Naive thymus-derived CD4-positive, alpha-beta T cell (primary cell): Measurements from ENCODE around the gene NABP1. TPM values are rescaled to one million over a fixed set of nuclear protein-coding genes. Genes with fewer than 3 reads are reported as not detected.
A peak's percentile ranks its signal among the peaks of the same experiment; 100 is the strongest.

Source experiments
- ATAC-seq: fragments of 150-1000 bp; cut with Tn5 transposase; 2 replicates; pipeline ENCODE4 v1.10.0; 2021; ENCODE audit warnings: mild to moderate bottlenecking, moderate library complexity
- CTCF ChIA-PET: fragments of 350-600 bp; sonication (Branson Sonifier 250); formaldehyde crosslinking; loops from one replicate; lab custom pipeline; 2021; ENCODE audit warnings: antibody characterized with exemption; lab: Charles Lee
- POLR2A ChIA-PET: fragments of 350-600 bp; sonication (Branson Sonifier 250); formaldehyde crosslinking; loops from one replicate; lab custom pipeline; 2021; ENCODE audit warnings: antibody characterized with exemption, inconsistent platforms; lab: Charles Lee
- DNase-seq, 9 donors: peaks; one replicate each; pipeline versions ENCODE4 v3.0.0 to v3.0.0-alpha.2; 2020 to 2022; ENCODE audit warnings: mixed read lengths in 1 of 9
- H3K27ac ChIP-seq: one replicate; pipeline ENCODE4 v1.7.0; 2013; ENCODE audit warnings: mild to moderate bottlenecking, low read depth, low read length, moderate library complexity
- H3K27me3 ChIP-seq, 2 donors: one replicate each; pipeline ENCODE4 v1.7.0; 2013; ENCODE audit warnings: low read length in 2 of 2, mild to moderate bottlenecking in 2 of 2, moderate library complexity in 2 of 2; ENCODE audit not compliant: control insufficient read depth in 2 of 2, insufficient read depth in 2 of 2
- H3K36me3 ChIP-seq, 3 experiments: 1 replicate in 2 of 3; 2 replicates in 1 of 3; pipeline ENCODE4 v1.7.0; 2013; ENCODE audit warnings: low read length in 3 of 3, mild to moderate bottlenecking in 3 of 3, moderate library complexity in 1 of 3; ENCODE audit not compliant: insufficient read depth in 3 of 3, control insufficient read depth in 2 of 3
- H3K4me1 ChIP-seq, 2 donors: one replicate each; pipeline ENCODE4 v1.7.0; 2013; ENCODE audit warnings: low read length in 2 of 2, mild to moderate bottlenecking in 2 of 2, moderate library complexity in 1 of 2; ENCODE audit not compliant: control insufficient read depth in 2 of 2, insufficient read depth in 2 of 2
- H3K4me3 ChIP-seq: 2 replicates; pipeline ENCODE4 v1.7.0; 2013; ENCODE audit warnings: mild to moderate bottlenecking, low read length
- H3K9me3 ChIP-seq, 3 experiments: 1 replicate in 2 of 3; 2 replicates in 1 of 3; pipeline ENCODE4 v1.7.0; 2013; ENCODE audit warnings: low read length in 3 of 3; ENCODE audit not compliant: control insufficient read depth in 2 of 3
- H3K27ac Mint-ChIP-seq, 9 donors: one replicate each; pipeline ENCODE4 v1.8.0; 2020 to 2022; ENCODE audit warnings: mixed read lengths in 9 of 9, mild to moderate bottlenecking in 8 of 9, moderate library complexity in 5 of 9, inconsistent platforms in 2 of 9
- H3K27me3 Mint-ChIP-seq, 5 donors: one replicate each; pipeline ENCODE4 v1.8.0; 2021 to 2022; ENCODE audit warnings: mixed read lengths in 5 of 5, mild to moderate bottlenecking in 1 of 5
- H3K36me3 Mint-ChIP-seq, 5 donors: one replicate each; pipeline ENCODE4 v1.8.0; 2020 to 2022; ENCODE audit warnings: mixed read lengths in 5 of 5, mild to moderate bottlenecking in 3 of 5, inconsistent platforms in 1 of 5
- H3K4me1 Mint-ChIP-seq, 7 donors: one replicate each; pipeline ENCODE4 v1.8.0; 2020 to 2022; ENCODE audit warnings: mixed read lengths in 7 of 7, mild to moderate bottlenecking in 3 of 7, inconsistent platforms in 1 of 7
- H3K4me3 Mint-ChIP-seq, 10 donors: one replicate each; pipeline ENCODE4 v1.8.0; 2020 to 2022; ENCODE audit warnings: mild to moderate bottlenecking in 10 of 10, mixed read lengths in 10 of 10, moderate library complexity in 6 of 10, inconsistent platforms in 2 of 10
- H3K9me3 Mint-ChIP-seq, 11 donors: one replicate each; pipeline ENCODE4 v1.8.0; 2020 to 2022; ENCODE audit warnings: mixed read lengths in 11 of 11, mild to moderate bottlenecking in 4 of 11, inconsistent platforms in 1 of 11, moderate library complexity in 1 of 11
- intact Hi-C, 2 donors: fragments of 100-400 bp; cut with micrococcal nuclease; formaldehyde crosslinking; loops; one replicate each; pipeline ENCODE4 v1.15.1; 2023
- polyA plus RNA-seq, 2 donors: library from polyadenylated mRNA; unstranded; fragments of 300-500 nt; fragmentation: Illumina TruSeq; gene quantifications; one replicate each; pipeline ENCODE4 v1.2.3, GENCODE V29; 2021
- total RNA-seq, 6 experiments: library from RNA in 5 of 6; stranded (reverse) in 5 of 6; gene quantifications; 1 replicate in 5 of 6; 2 replicates in 1 of 6; pipeline ENCODE4 v1.2.3 and lab custom pipeline; 2021 to 2026

NABP1 gene
- total and polyA plus RNA-seq, 7 experiments from 2014 or later, result 4.2 to 79.5 (median 48.6) TPM

DNA sequence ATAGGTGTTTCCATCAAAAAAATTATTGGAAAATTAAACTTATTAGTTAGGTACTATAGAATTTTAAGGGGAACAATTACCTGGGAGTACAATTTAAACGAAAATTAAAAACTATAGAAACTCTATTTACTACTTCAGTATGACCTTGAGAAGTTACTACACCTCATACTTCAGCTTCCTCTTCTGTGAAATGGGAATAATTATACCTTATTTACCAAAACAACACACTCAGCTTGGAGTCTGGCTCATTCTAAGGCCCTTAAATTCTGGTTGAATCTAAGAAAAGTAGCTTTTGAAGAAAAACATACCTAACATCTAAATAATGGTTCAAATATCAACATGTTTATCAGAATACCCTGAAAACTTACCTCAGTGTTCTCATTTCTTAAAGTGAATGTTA lies 2.7 kb downstream of the NABP1 start:
- ATAC-seq, result no peak
- peak overlapping the region; percentile 37 for H3K4me3 ChIP-seq
- H3K36me3 Mint-ChIP-seq, result peaks cover 4 to 29% (median 18%) of the 10 kb centered on the region in 5 donors

DNA sequence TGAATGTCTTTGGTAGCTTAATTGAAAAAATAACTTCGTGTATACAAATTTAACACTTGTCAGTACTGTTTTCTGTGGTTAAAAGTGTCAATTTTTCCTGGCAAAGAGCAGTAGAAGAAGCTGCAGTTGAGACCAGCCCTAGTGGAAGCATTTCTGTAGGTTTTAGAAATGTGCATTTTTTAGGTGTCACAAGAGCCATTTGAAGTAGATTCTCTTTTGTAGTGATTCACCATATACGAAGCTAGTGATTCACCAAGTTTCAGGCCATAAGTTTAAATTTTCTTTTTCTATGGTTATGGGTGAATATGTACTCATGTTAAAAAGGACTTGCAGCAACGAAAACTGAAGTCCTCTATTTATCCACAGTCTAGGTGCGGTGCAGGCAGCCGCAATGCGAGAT lies 4.2 kb downstream of the NABP1 start:
- H3K4me1 Mint-ChIP-seq, result peaks cover 17 to 58% (median 52%) of the 10 kb centered on the region in 7 donors
- H3K27me3 Mint-ChIP-seq, result peaks cover 0 to 2% (median 0%) of the 10 kb centered on the region in 5 donors
- peak overlapping the region in 2 of 10 donors; percentile 13 to 39 for H3K4me3 Mint-ChIP-seq
- peaks cover 4 to 31% (median 25%) of the 10 kb centered on the region in 5 donors for H3K36me3 Mint-ChIP-seq
- H3K9me3 Mint-ChIP-seq, result peaks cover 0 to 4% (median 0%) of the 10 kb centered on the region in 11 donors
- ChIA-PET POLR2A (interaction anchor here (0.5 to 9.8 kb wide), 5 partner anchors 14 to 797 kb away, joined by 3 to 173 read pairs (median 4); no protein-coding TSS in a partner anchor), CTCF (interaction anchor here (0.6 kb wide), 2 partner anchors 54 to 95 kb away, joined by 3 to 8 read pairs; no protein-coding TSS in a partner anchor)
- H3K36me3 ChIP-seq, result peaks cover 19 to 45% (median 37%) of the 10 kb centered on the region in 3 experiments
- peak overlapping the region in 5 of 9 donors; percentile 12 to 70 (median 21) for H3K27ac Mint-ChIP-seq
- DNase-seq (no peak), ATAC-seq (no peak)
- no peaks in the 10 kb centered on the region for H3K9me3 ChIP-seq
- H3K27ac ChIP-seq, result no peak overlapping the region
- H3K4me1 ChIP-seq, result peaks cover 27% of the 10 kb centered on the region in 2 donors
- H3K4me3 ChIP-seq, result no peak overlapping the region
- intact Hi-C loops, result no loop called here
- no peaks in the 10 kb centered on the region for H3K27me3 ChIP-seq

More for the DNA sequence above, 2.7 kb downstream of the NABP1 start:
- H3K27ac Mint-ChIP-seq, result peak overlapping the region; percentile 60 to 100 (median 98)
- H3K4me1 Mint-ChIP-seq, result peaks cover 24 to 69% (median 63%) of the 10 kb centered on the region in 7 donors
- no peak for DNase-seq
- H3K4me3 Mint-ChIP-seq, result peak overlapping the region in 9 of 10 donors; percentile 87 to 99 (median 96)
- Histone ChIP-seq H3K27me3 (no peaks in the 10 kb centered on the region), H3K27ac (peak overlapping the region; percentile 87), H3K9me3 (no peaks in the 10 kb centered on the region), H3K36me3 (peaks cover 15 to 37% (median 23%) of the 10 kb centered on the region in 3 experiments), H3K4me1 (peaks cover 40% of the 10 kb centered on the region in 2 donors)
- CTCF ChIA-PET, result interaction anchor here (0.6 to 1.4 kb wide), 5 partner anchors 56 to 114 kb away, joined by 3 to 5 read pairs (median 3); no protein-coding TSS in a partner anchor
- intact Hi-C loops, result loop anchor here (1.0 kb wide), 2 partner anchors 11 to 109 kb away; no protein-coding TSS in a partner anchor
- H3K27me3 Mint-ChIP-seq, result peaks cover 0 to 2% (median 0%) of the 10 kb centered on the region in 5 donors
- POLR2A ChIA-PET, result interaction anchor here (0.6 to 9.8 kb wide), 5 partner anchors 44 to 702 kb away, joined by 3 to 173 read pairs (median 3); no protein-coding TSS in a partner anchor
- H3K9me3 Mint-ChIP-seq, result peaks cover 0 to 4% (median 0%) of the 10 kb centered on the region in 11 donors

DNA sequence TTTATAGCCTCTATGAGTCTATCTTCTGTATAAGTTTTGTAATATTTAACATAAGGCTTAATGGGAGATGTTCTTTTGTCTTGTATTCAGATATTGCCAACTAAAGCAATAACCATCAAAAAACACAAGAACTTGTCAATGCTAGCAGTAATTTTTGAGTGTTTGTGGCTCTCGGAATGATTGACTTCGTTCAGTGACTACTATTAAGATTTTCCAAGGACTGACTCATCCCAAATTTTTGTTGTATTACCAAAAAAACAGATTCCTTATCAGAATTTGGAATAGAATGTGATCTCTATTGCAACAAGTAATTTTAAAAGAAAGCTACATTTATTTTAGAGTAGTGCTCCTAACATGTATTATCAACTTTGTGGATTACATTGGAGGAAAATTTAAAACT lies 8.1 kb downstream of the NABP1 start:
- Histone ChIP-seq H3K4me1 (peaks cover 12 to 24% of the 10 kb centered on the region in 2 donors), H3K4me3 (no peak overlapping the region), H3K27me3 (no peaks in the 10 kb centered on the region), H3K36me3 (peaks cover 19 to 42% (median 38%) of the 10 kb centered on the region in 3 experiments), H3K9me3 (no peaks in the 10 kb centered on the region), H3K27ac (no peak overlapping the region)
- POLR2A ChIA-PET, result interaction anchor here (0.8 to 1.2 kb wide), 2 partner anchors 8 to 125 kb away, joined by 3 to 5 read pairs; partner anchors contain the start of gene NABP1
- ATAC-seq (no peak), DNase-seq (no peak)
- intact Hi-C loops, result no loop called here
- CTCF ChIA-PET, result interaction anchor here (1.0 to 1.3 kb wide), 2 partner anchors 10 to 119 kb away, joined by 3 read pairs; no protein-coding TSS in a partner anchor
- Mint-ChIP-seq H3K36me3 (peaks cover 4 to 33% (median 25%) of the 10 kb centered on the region in 5 donors), H3K27ac (peak overlapping the region in 3 of 9 donors; percentile 13 to 87 (median 19)), H3K4me1 (peaks cover 5 to 56% (median 33%) of the 10 kb centered on the region in 7 donors), H3K27me3 (no peaks in the 10 kb centered on the region), H3K4me3 (no peak overlapping the region), H3K9me3 (no peaks in the 10 kb centered on the region)

DNA sequence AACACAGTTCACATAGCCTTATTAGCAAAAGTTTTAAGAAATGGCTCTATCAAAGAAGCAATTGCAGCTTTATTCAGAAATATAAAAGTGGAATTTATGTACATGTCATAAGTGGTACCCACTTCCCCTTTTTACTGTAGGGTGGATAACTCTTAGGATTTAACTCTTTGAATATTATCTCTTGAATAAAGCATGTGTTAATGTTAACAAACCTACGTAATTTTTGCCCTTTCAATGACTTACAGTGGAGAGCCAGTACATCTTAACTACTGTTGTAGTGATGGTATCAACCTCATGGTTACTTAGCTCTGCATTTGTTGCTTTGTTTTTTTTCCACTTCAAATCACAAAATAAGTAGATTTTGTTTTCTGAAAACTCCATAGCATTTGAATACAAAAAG lies 8.8 kb downstream of the NABP1 start:
- Mint-ChIP-seq H3K36me3 (peaks cover 4 to 31% (median 25%) of the 10 kb centered on the region in 5 donors), H3K4me1 (peaks cover 8 to 52% (median 32%) of the 10 kb centered on the region in 7 donors), H3K4me3 (no peak overlapping the region), H3K27ac (peak overlapping the region in 3 of 9 donors; percentile 13 to 87 (median 19)), H3K27me3 (no peaks in the 10 kb centered on the region), H3K9me3 (no peaks in the 10 kb centered on the region)
- Histone ChIP-seq H3K4me3 (no peak overlapping the region), H3K27ac (no peak overlapping the region), H3K4me1 (peaks cover 17% of the 10 kb centered on the region in 2 donors), H3K36me3 (peaks cover 19 to 42% (median 38%) of the 10 kb centered on the region in 3 experiments), H3K27me3 (no peaks in the 10 kb centered on the region), H3K9me3 (no peaks in the 10 kb centered on the region)
- DNase-seq (no peak), ATAC-seq (no peak)
- ChIA-PET CTCF (interaction anchor here (1.0 to 1.3 kb wide), 2 partner anchors 11 to 120 kb away, joined by 3 read pairs; no protein-coding TSS in a partner anchor), POLR2A (interaction anchor here (1.2 kb wide), 1 partner anchor 9 kb away, joined by 5 read pairs; the partner anchor contains the start of gene NABP1)
- intact Hi-C loops, result no loop called here

DNA sequence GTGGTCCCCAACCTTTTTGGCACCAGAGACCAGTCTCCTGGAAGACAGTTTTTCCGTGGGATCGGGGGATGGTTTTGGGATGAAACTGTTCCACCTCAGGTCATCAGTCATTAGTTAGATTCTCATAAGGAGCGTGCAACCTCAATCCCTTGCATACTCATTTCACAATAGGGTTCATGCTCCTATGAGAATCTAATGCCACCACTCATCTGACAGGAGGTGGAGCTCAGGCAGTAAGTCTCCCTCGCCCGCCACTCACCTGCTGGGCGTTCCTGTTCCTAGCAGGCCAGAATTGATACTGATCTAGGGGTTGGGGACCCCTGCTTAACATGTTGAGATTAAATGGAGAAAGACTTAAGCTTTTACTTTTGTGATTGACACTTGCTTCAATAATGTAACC lies 9.9 kb downstream of the NABP1 start:
- ChIA-PET CTCF (interaction anchor here (0.6 to 4.7 kb wide), 2 partner anchors 81 to 122 kb away, joined by 3 to 33 read pairs; no protein-coding TSS in a partner anchor), POLR2A (interaction anchor here (1.2 to 1.9 kb wide), 2 partner anchors 11 to 12 kb away, joined by 3 to 5 read pairs; no protein-coding TSS in a partner anchor)
- intact Hi-C loops, result no loop called here
- peaks cover 6 to 11% of the 10 kb centered on the region in 2 donors for H3K4me1 ChIP-seq
- H3K36me3 ChIP-seq, result peaks cover 11 to 34% (median 28%) of the 10 kb centered on the region in 3 experiments
- ATAC-seq, result no peak
- Mint-ChIP-seq H3K4me1 (peaks cover 8 to 43% (median 22%) of the 10 kb centered on the region in 7 donors), H3K4me3 (no peak overlapping the region), H3K9me3 (no peaks in the 10 kb centered on the region), H3K36me3 (peaks cover 0 to 22% (median 17%) of the 10 kb centered on the region in 5 donors), H3K27me3 (no peaks in the 10 kb centered on the region), H3K27ac (peak overlapping the region in 5 of 9 donors; percentile 19 to 87 (median 59))
- H3K27ac ChIP-seq, result no peak overlapping the region
- no peaks in the 10 kb centered on the region for H3K9me3 ChIP-seq
- no peaks in the 10 kb centered on the region for H3K27me3 ChIP-seq
- no peak for DNase-seq
- no peak overlapping the region for H3K4me3 ChIP-seq

DNA sequence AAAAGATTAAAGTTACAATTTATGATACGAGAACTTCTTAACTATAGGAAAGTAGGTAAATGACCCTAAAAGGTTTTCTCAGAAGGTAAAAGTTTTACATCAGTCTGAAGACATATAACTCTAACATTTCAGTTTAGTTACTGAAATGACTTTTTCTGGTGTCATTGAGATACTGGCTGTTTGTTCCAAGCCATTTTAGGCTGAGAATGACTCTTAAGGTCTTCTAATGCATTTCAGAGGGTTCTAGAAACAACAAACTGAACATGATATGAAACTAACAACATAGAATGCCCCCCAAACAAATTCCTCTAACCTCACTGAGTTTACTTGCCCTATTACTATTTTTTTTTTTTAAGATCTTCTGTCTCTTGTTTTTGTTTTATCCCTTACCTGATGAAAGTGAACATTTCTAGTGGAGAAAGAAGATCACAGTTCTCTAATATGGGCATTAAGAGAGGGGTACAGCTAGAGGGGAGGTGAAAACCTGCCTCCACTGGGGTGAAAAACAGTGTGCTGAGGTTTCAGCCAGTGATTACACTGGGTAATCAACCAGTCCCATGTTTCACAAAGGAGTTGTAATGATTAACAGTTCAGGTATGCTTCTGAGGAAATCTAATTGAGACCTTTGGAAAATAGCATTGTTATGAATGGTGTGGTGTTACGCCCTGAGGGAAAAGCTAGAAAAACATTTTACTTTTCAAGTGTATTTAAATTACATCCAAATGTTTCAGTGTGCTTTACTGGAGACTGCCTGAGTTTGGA lies 11.2 kb downstream of the NABP1 start:
- no peak overlapping the region for H3K4me3 ChIP-seq
- Mint-ChIP-seq H3K27me3 (no peaks in the 10 kb centered on the region), H3K27ac (peak overlapping the region; percentile 5 to 87 (median 34)), H3K9me3 (no peaks in the 10 kb centered on the region), H3K4me1 (peaks cover 8 to 33% (median 20%) of the 10 kb centered on the region in 7 donors), H3K36me3 (peaks cover 4 to 19% (median 17%) of the 10 kb centered on the region in 5 donors), H3K4me3 (no peak overlapping the region)
- ATAC-seq (no peak), DNase-seq (no peak)
- H3K27ac ChIP-seq, result no peak overlapping the region
- peaks cover 3 to 11% of the 10 kb centered on the region in 2 donors for H3K4me1 ChIP-seq
- ChIA-PET CTCF (interaction anchor here (1.2 to 4.7 kb wide), 2 partner anchors 117 to 123 kb away, joined by 3 to 33 read pairs; no protein-coding TSS in a partner anchor), POLR2A (interaction anchor here (1.0 to 1.9 kb wide), 3 partner anchors 11 to 14 kb away, joined by 3 to 5 read pairs (median 5); partner anchors contain the start of gene NABP1)
- intact Hi-C loops, result no loop called here
- H3K36me3 ChIP-seq, result peaks cover 7 to 29% (median 24%) of the 10 kb centered on the region in 3 experiments
- no peaks in the 10 kb centered on the region for H3K9me3 ChIP-seq
- no peaks in the 10 kb centered on the region for H3K27me3 ChIP-seq
